Left lung (tissue), 14 donors: ENCODE results near the gene ZNF274. TPM values are rescaled to one million over a fixed set of nuclear protein-coding genes. Genes with fewer than 3 reads are reported as not detected.
A peak's percentile ranks its signal among the peaks of the same experiment; 100 is the strongest.
"Not testable (repeated sequence)": the region's sequence is repeated elsewhere in the genome, so short reads cannot be mapped to it uniquely, and the experiment has no call there.

Source experiments
- ATAC-seq: fragments of 200-7000 bp; cut with Tn5 transposase; one replicate; pipeline ENCODE4 v1.9.1; 2020; ENCODE audit warnings: moderate library complexity
- DNase-seq, 4 donors: peaks; one replicate each; pipeline ENCODE4 v3.0.0-alpha.2; 2013 to 2020
- H3K27ac ChIP-seq, 2 donors: fragments of 200-600 bp; sonication (generic) in 1 of 2; one replicate each; pipeline versions ENCODE4 v1.5.0 to v1.8.0; 2020 to 2021
- H3K27me3 ChIP-seq, 2 donors: fragments of 200-600 bp; sonication (generic) in 1 of 2; one replicate each; pipeline versions ENCODE4 v1.5.0 to v1.8.0; 2020 to 2021
- H3K36me3 ChIP-seq, 2 donors: fragments of 200-600 bp; sonication (generic) in 1 of 2; one replicate each; pipeline versions ENCODE4 v1.5.0 to v1.8.0; 2020 to 2021
- H3K4me1 ChIP-seq, 2 donors: fragments of 200-600 bp; one replicate each; pipeline ENCODE4 v1.8.0; 2021
- H3K4me3 ChIP-seq, 2 donors: fragments of 200-600 bp; sonication (generic) in 1 of 2; one replicate each; pipeline versions ENCODE4 v1.5.0 to v1.8.0; 2020 to 2021; ENCODE audit warnings: mild to moderate bottlenecking in 1 of 2
- H3K9me3 ChIP-seq, 2 donors: fragments of 200-600 bp; sonication (generic) in 1 of 2; one replicate each; pipeline versions ENCODE4 v1.5.0 to v1.8.0; 2020 to 2021
- CTCF ChIP-seq, 2 donors: fragments of 200-600 bp; sonication (generic) in 1 of 2; IDR thresholded peaks; one replicate each; pipeline versions ENCODE4 v1.5.0 to v1.8.0; 2021; ENCODE audit warnings: antibody characterized with exemption in 2 of 2
- intact Hi-C, 2 donors: fragments of 100-400 bp; cut with DNase I; formaldehyde crosslinking; loops; one replicate each; pipeline versions ENCODE4 v1.11.2 to v1.14.2; 2022
- long read RNA-seq, 12 donors: library from polyadenylated mRNA in 2 of 12; unstranded in 2 of 12; transcript quantifications; one replicate each; pipeline ENCODE4 v2.0.0 and lab custom pipeline, GENCODE V29; 2019 to 2026
- polyA plus RNA-seq, 6 donors: library from polyadenylated mRNA; unstranded; fragments of 120-200 nt; gene quantifications; one replicate each; pipeline ENCODE4 v1.2.1, GENCODE V29; 2013; ENCODE audit not compliant: insufficient read length in 6 of 6
- total RNA-seq, 2 donors: library from RNA; stranded (reverse); fragmentation: NEBNext Ultra II Directional; extraction: Animal tissue kit (Norgen Biotek cat#: 25700); gene quantifications; one replicate each; pipeline ENCODE4 v1.2.1, GENCODE V29; 2021
- donor health status: DM: no; HTN: yes; CAD: no.
- donor health status: DM: no; HTN: no; CAD: no.

ZNF274 gene
- total RNA-seq (10 to 100 TPM; 19.9 to 25.9 TPM), polyA plus RNA-seq (10 to 100 TPM; 18.7 to 23.7 (median 21.8) TPM)
- long read RNA-seq, donor 1, full-length matches to known transcripts = 5 of 5 reads
- long read RNA-seq, donor 1, partial matches to known transcripts = 0 of 5 reads
- long read RNA-seq, donor 1, other reads (novel, unspliced or antisense) = 0 of 5 reads
- long read RNA-seq, donor 2, full-length matches to known transcripts = 4 of 4 reads
- long read RNA-seq, donor 2, partial matches to known transcripts = 0 of 4 reads
- long read RNA-seq, donor 2, other reads (novel, unspliced or antisense) = 0 of 4 reads
- long read RNA-seq, donor 3, full-length matches to known transcripts = 4 of 4 reads
- long read RNA-seq, donor 3, partial matches to known transcripts = 0 of 4 reads
- long read RNA-seq, donor 3, other reads (novel, unspliced or antisense) = 0 of 4 reads
- long read RNA-seq, donor 4, transcript ZNF274-212 (8 exons, 2,538 nt) = major isoform, 5 of 10 reads
- long read RNA-seq, donor 4, partial matches to known transcripts = 3 of 10 reads
- long read RNA-seq, donor 4, other reads (novel, unspliced or antisense) = 2 of 10 reads
- long read RNA-seq, donor 5, full-length matches to known transcripts = 2 of 2 reads
- long read RNA-seq, donor 5, partial matches to known transcripts = 0 of 2 reads
- long read RNA-seq, donor 5, other reads (novel, unspliced or antisense) = 0 of 2 reads
- long read RNA-seq, donor 6, partial matches to known transcripts = 5 of 7 reads
- long read RNA-seq, donor 6, other reads (novel, unspliced or antisense) = 0 of 7 reads
- long read RNA-seq, donor 7, full-length matches to known transcripts = 1 of 13 reads
- long read RNA-seq, donor 7, partial matches to known transcripts = 12 of 13 reads
- long read RNA-seq, donor 7, other reads (novel, unspliced or antisense) = 0 of 13 reads
- long read RNA-seq, donor 8, full-length matches to known transcripts = 7 of 7 reads
- long read RNA-seq, donor 8, partial matches to known transcripts = 0 of 7 reads
- long read RNA-seq, donor 8, other reads (novel, unspliced or antisense) = 0 of 7 reads
- long read RNA-seq, donor 9 = 0 reads
- long read RNA-seq, donor 10, partial matches to known transcripts = 0 of 3 reads
- long read RNA-seq, donor 10, other reads (novel, unspliced or antisense) = 2 of 3 reads
- long read RNA-seq, donor 11 = 0 reads
- long read RNA-seq, donor 12, full-length matches to known transcripts = 7 of 7 reads
- long read RNA-seq, donor 12, partial matches to known transcripts = 0 of 7 reads
- long read RNA-seq, donor 12, other reads (novel, unspliced or antisense) = 0 of 7 reads

- Histone ChIP-seq H3K27me3 (no peaks in the 10 kb centered on the region), H3K36me3 (peaks cover 0 to 75% of the 10 kb centered on the region in 2 donors), H3K27ac (peak within 1 kb of the TSS; percentile 98 to 99), H3K4me1 (peaks cover 0 to 11% of the 10 kb centered on the region in 2 donors), H3K9me3 (peaks cover 7 to 92% of the 10 kb centered on the region in 2 donors), H3K4me3 (peak within 1 kb of the TSS; percentile 71 to 92)
- intact Hi-C loops = no loop called here
- DNase-seq = peak; percentile 91 to 98 (median 95)
- no peak for TF ChIP-seq CTCF (IDR thresholded peaks at IDR 0.05)
- peak; percentile 97 for ATAC-seq
These were observed at the start of gene ZNF274 for GRCh38 chr19:58182989-58183816. TSS of gene ZNF274 (plus strand) at chr19:58183061. CDS start at chr19:58183966, 905 bp downstream.

- DNase-seq (no peak), ATAC-seq (no peak)
- Histone ChIP-seq H3K27me3 (no peaks in the 10 kb centered on the region), H3K4me3 (no peak overlapping the region), H3K36me3 (peaks cover 0 to 100% of the 10 kb centered on the region in 2 donors), H3K9me3 (peaks cover 7 to 100% of the 10 kb centered on the region in 2 donors), H3K4me1 (no peaks in the 10 kb centered on the region), H3K27ac (no peak overlapping the region)
- TF ChIP-seq CTCF (IDR thresholded peaks at IDR 0.05) = no peak
- intact Hi-C loops = no loop called here
These were observed 48.6 kb upstream of the ZNF274 start for GRCh38 chr19:58134244-58134643.

- DNase-seq (no peak), ATAC-seq (no peak)
- Histone ChIP-seq H3K9me3 (peaks cover 0 to 79% of the 10 kb centered on the region in 2 donors), H3K27me3 (no peaks in the 10 kb centered on the region), H3K4me3 (no peak overlapping the region), H3K36me3 (peaks cover 5 to 38% of the 10 kb centered on the region in 2 donors), H3K4me1 (peaks cover 0 to 10% of the 10 kb centered on the region in 2 donors), H3K27ac (no peak overlapping the region)
- intact Hi-C loops = no loop called here
- no peak for TF ChIP-seq CTCF (IDR thresholded peaks at IDR 0.05)
These were observed 37.0 kb upstream of the ZNF274 start for GRCh38 chr19:58145849-58146248.

GRCh38 chr19:58147475-58147874, 35.4 kb upstream of the ZNF274 start:
- H3K4me1 ChIP-seq = peaks cover 0 to 14% of the 10 kb centered on the region in 2 donors
- H3K27ac ChIP-seq, H3K4me3 ChIP-seq, H3K27me3 ChIP-seq, ATAC-seq, DNase-seq, intact Hi-C loops: not testable (repeated sequence)
- H3K36me3 ChIP-seq = peaks cover under 1 to 22% of the 10 kb centered on the region in 2 donors
- H3K9me3 ChIP-seq = peaks cover 0 to 62% of the 10 kb centered on the region in 2 donors
